Measurements from ENCODE around the gene HMGB1. TPM values are rescaled to one million over a fixed set of nuclear protein-coding genes. Genes with fewer than 3 reads are reported as not detected.
"Not testable (repeated sequence)": the region's sequence is repeated elsewhere in the genome, so short reads cannot be mapped to it uniquely, and the experiment has no call there.

The HMGB1 gene
- polyA plus RNA-seq, 2 of the 4 experiments (the other 2 are of a cell fraction) = 353 to 641 TPM

GRCh38 chr13:30454991-30455390 is 10.7 kb downstream of the HMGB1 start:
- ChIA-PET POLR2A (interaction anchor here (0.6 to 1.3 kb wide), 2 partner anchors 33 to 161 kb away, joined by 3 to 5 read pairs; partner anchors contain the start of gene UBE2L5), CTCF (interaction anchor here (0.7 to 1.2 kb wide), 2 partner anchors 11 to 76 kb away, joined by 3 read pairs; no protein-coding TSS in a partner anchor)
- Histone ChIP-seq H3K4me1 (no peaks in the 10 kb centered on the region), H3K4me2 (no peak overlapping the region), H3K4me3 (no peak overlapping the region), H3K9me3 (no peaks in the 10 kb centered on the region), H3K27ac (no peak overlapping the region)
- TF ChIP-seq CEBPB (IDR thresholded peaks at IDR 0.05) (no peak), ZNF302 (CRISPR knock-in tag; IDR thresholded peaks at IDR 0.05) (no peak), NPAS2 (CRISPR knock-in tag; IDR thresholded peaks at IDR 0.05; ENCODE audit: borderline replicate concordance) (no peak)
- WGBS (ENCODE audit: missing lambda C conversion rate) = 94% methylated on average over 2 of the region's 2 CpGs
- FAIRE-seq (no peak), DNase-seq (ENCODE audit: low read depth in 1 of 2, low spot score in 1 of 2) (no peak), ATAC-seq (peak; percentile 67; a peak in 5 of 6 replicates)

DNA sequence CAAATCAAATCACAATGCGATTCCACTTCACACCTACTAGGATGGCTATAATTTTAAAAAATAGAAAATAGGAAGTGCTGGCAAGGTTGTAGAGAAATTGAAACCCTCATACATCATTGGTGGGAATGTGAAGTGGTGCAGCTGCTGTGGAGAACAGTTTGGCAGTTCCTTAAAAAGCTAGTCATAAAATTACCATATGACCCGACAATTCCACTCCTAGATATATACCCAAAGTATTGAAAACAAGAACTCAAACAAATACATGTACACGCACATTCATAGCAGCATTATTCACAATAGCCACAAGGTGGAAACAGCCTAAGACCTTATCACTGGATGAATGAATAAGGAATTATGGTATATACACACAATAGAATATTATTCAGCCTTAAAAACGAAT is 12.0 kb downstream of the HMGB1 start:
- DNase-seq (ENCODE audit: low read depth in 1 of 2, low spot score in 1 of 2) (peak in 1 of 2 experiments; percentile 39), FAIRE-seq (no peak), ATAC-seq (peak in 1 of 2 experiments; percentile 38; a peak in 2 of 6 replicates)
- no peaks in the 10 kb centered on the region for H3K4me1 ChIP-seq
- H3K9me3 ChIP-seq = no peaks in the 10 kb centered on the region
- H3K4me3 ChIP-seq = no peak overlapping the region
- ChIA-PET CTCF (no interaction called here), POLR2A (no interaction called here)
- H3K4me2 ChIP-seq = no peak overlapping the region
- H3K27ac ChIP-seq = no peak overlapping the region
- WGBS (ENCODE audit: missing lambda C conversion rate) = 72% methylated on average over 4 of the region's 4 CpGs
- TF ChIP-seq FOSB (CRISPR knock-in tag; IDR thresholded peaks at IDR 0.05) (no peak), CTCF (IDR thresholded peaks at IDR 0.05) (peak; percentile 14; the same call in 1 of the 3 replicates)

DNA sequence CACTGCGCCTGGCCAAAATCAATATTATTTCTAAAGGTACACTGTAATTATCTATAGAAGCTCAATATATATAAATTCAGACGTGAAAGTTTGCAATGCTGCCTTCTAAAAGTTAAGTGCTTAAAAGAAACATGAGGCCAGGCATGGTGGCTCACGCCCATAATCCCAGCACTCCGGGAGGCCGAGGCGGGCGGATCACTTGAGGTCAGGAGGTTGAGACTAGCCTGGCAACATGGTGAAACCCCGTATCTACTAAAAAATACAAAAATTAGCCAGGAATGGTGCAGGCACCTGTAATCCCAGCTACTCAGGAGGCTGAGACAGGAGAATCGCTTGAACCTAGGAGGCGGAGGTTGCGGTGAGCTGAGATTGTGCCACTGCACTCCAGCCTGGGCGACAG is 14.3 kb downstream of the HMGB1 start:
- 92% methylated on average over 12 of the region's 12 CpGs for WGBS (ENCODE audit: missing lambda C conversion rate)
- H3K4me3 ChIP-seq; H3K27ac ChIP-seq; H3K4me2 ChIP-seq; FAIRE-seq; H3K9me3 ChIP-seq; POLR2A ChIA-PET; DNase-seq (ENCODE audit: low read depth in 1 of 2, low spot score in 1 of 2); ATAC-seq; H3K4me1 ChIP-seq: not testable (repeated sequence)
- CTCF ChIA-PET = interaction anchor here (1.4 kb wide), 1 partner anchor 44 kb away, joined by 3 read pairs; no protein-coding TSS in a partner anchor

DNA sequence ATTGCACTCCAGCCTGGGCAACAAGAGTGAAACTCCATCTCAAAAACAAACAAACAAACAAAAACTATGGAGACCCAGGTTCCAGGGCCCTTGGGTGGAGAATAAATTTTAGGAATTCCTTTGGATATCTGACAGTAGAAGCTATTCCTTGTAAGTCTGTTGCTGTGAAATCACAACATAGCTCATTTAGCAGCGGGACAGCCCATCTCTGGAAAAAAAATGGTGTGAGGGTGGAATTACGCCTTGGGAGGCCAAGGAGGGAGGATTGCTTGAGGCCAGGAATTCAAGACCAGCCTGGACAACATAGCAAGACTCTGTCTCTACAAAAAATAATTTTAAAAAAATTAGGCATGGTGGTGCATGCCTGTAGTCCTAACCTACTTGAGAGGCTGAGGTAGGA is 15.7 kb downstream of the HMGB1 start:
- ChIA-PET CTCF (no interaction called here), POLR2A (no interaction called here)
- DNase-seq (ENCODE audit: low read depth in 1 of 2, low spot score in 1 of 2) (no peak), ATAC-seq (no peak), FAIRE-seq (no peak)
- H3K4me3 ChIP-seq = no peak overlapping the region
- no peak for TF ChIP-seq NR3C1 (IDR thresholded peaks at IDR 0.05)
- no peak for TF ChIP-seq POLR2AphosphoS2 (conservative IDR thresholded peaks at IDR 0.05; ENCODE audit: low read length)
- no peak for TF ChIP-seq CBX2 (IDR thresholded peaks at IDR 0.05; ENCODE audit: borderline replicate concordance, low read depth)
- no peak for TF ChIP-seq RCOR1 (IDR thresholded peaks at IDR 0.05; ENCODE audit: low read depth, low read length)
- TF ChIP-seq JUN (IDR thresholded peaks at IDR 0.05) = no peak
- no peak for TF ChIP-seq JUNB (IDR thresholded peaks at IDR 0.05)
- TF ChIP-seq BHLHE40 (IDR thresholded peaks at IDR 0.05; ENCODE audit: low read depth, low read length) = no peak
- TF ChIP-seq TP53 (CRISPR knock-in tag; IDR thresholded peaks at IDR 0.05) = no peak
- no peak for TF ChIP-seq HMGXB4 (CRISPR knock-in tag; IDR thresholded peaks at IDR 0.05; ENCODE audit: borderline replicate concordance)
- TF ChIP-seq POLR2A (IDR thresholded peaks at IDR 0.05; ENCODE audit: low read length) = no peak
- no peak for TF ChIP-seq CTCF (IDR thresholded peaks at IDR 0.05)
- no peak overlapping the region for H3K27ac ChIP-seq
- no peak overlapping the region for H3K4me2 ChIP-seq
- H3K9me3 ChIP-seq = no peaks in the 10 kb centered on the region
- H3K4me1 ChIP-seq = no peaks in the 10 kb centered on the region
- 97% methylated on average over 2 of the region's 2 CpGs for WGBS (ENCODE audit: missing lambda C conversion rate)
